GM23338 (cell line): ENCODE measurements around the gene NRXN2. TPM values are rescaled to one million over a fixed set of nuclear protein-coding genes. Genes with fewer than 3 reads are reported as not detected.

ENCODE experiments used
- ATAC-seq: fragments of 200-7000 bp; cut with Tn5 transposase; 3 replicates; pipeline ENCODE4 v1.9.1; 2020
- DNase-seq: peaks from one replicate; pipeline ENCODE4 v3.0.0-alpha.2; 2015; ENCODE audit warnings: low spot score
- H2AFZ ChIP-seq: fragments of 200-600 bp; sonication (generic); 2 replicates; pipeline ENCODE4 v1.8.0; 2016; ENCODE audit warnings: antibody characterized with exemption, mild to moderate bottlenecking, moderate library complexity
- H3F3A ChIP-seq: fragments of 200-600 bp; sonication (generic); replicated peaks from 2 replicates; pipeline ENCODE4 v1.8.0; 2017; ENCODE audit warnings: antibody characterized with exemption, mixed run types, low read depth
- H3K27ac ChIP-seq: fragments of 200-600 bp; sonication (generic); 2 replicates; pipeline ENCODE4 v1.6.1; 2016; ENCODE audit warnings: low read depth
- H3K27me3 ChIP-seq: fragments of 200-600 bp; sonication (generic); 2 replicates; pipeline ENCODE4 v1.8.0; 2016; ENCODE audit warnings: mild to moderate bottlenecking, mixed run types, moderate library complexity; ENCODE audit not compliant: insufficient read depth
- H3K36me3 ChIP-seq: fragments of 200-600 bp; sonication (generic); 2 replicates; pipeline ENCODE4 v1.8.0; 2016; ENCODE audit warnings: mild to moderate bottlenecking; ENCODE audit not compliant: insufficient read depth
- H3K4me1 ChIP-seq: fragments of 200-600 bp; sonication (generic); 2 replicates; pipeline ENCODE4 v1.8.0; 2016; ENCODE audit warnings: mild to moderate bottlenecking, moderate library complexity; ENCODE audit not compliant: insufficient read depth
- H3K4me2 ChIP-seq: fragments of 200-600 bp; sonication (generic); 2 replicates; pipeline ENCODE4 v1.7.1; 2017; ENCODE audit warnings: mixed run types
- H3K4me3 ChIP-seq: fragments of 200-600 bp; sonication (generic); 2 replicates; pipeline ENCODE4 v1.6.1; 2016; ENCODE audit warnings: mixed run types
- H3K79me2 ChIP-seq: fragments of 200-600 bp; sonication (generic); replicated peaks from 2 replicates; pipeline ENCODE4 v1.8.0; 2017; ENCODE audit warnings: mild to moderate bottlenecking; ENCODE audit not compliant: insufficient read depth
- H3K9me2 ChIP-seq: fragments of 200-600 bp; sonication (generic); 2 replicates; pipeline ENCODE4 v1.8.0; 2017; ENCODE audit not compliant: insufficient read depth
- H4K20me1 ChIP-seq: fragments of 200-600 bp; sonication (generic); replicated peaks from 2 replicates; pipeline ENCODE4 v1.8.0; 2017; ENCODE audit warnings: mild to moderate bottlenecking; ENCODE audit not compliant: insufficient read depth
- H3K27ac Mint-ChIP-seq: 2 replicates; pipeline ENCODE4 v1.8.0; 2020; ENCODE audit warnings: inconsistent platforms, mild to moderate bottlenecking, moderate library complexity, mixed read lengths
- H3K27me3 Mint-ChIP-seq: 3 replicates; pipeline ENCODE4 v1.8.0; 2022; ENCODE audit warnings: low read depth, mild to moderate bottlenecking, moderate library complexity, mixed read lengths, inconsistent platforms; ENCODE audit not compliant: insufficient read depth, poor library complexity
- H3K36me3 Mint-ChIP-seq: 3 replicates; pipeline ENCODE4 v1.8.0; 2021; ENCODE audit warnings: low read depth, mild to moderate bottlenecking, inconsistent platforms, moderate library complexity, mixed read lengths
- H3K4me1 Mint-ChIP-seq: 3 replicates; pipeline ENCODE4 v1.8.0; 2020; ENCODE audit warnings: mild to moderate bottlenecking, inconsistent platforms, mixed read lengths
- H3K4me3 Mint-ChIP-seq: 3 replicates; pipeline ENCODE4 v1.8.0; 2021; ENCODE audit warnings: moderate library complexity, mild to moderate bottlenecking, inconsistent platforms, mixed read lengths
- H3K9me3 Mint-ChIP-seq: 3 replicates; pipeline ENCODE4 v1.8.0; 2020; ENCODE audit warnings: moderate library complexity, mild to moderate bottlenecking, inconsistent platforms, mixed read lengths
- CREB1 ChIP-seq: fragments of 250-450 bp; sonication (Bioruptor Pico); IDR thresholded peaks from 2 replicates; pipeline ENCODE4 v1.5.0; 2020; ENCODE audit warnings: low read depth, mild to moderate bottlenecking, moderate library complexity
- CTCF ChIP-seq, 2 experiments: fragments of 200-600 bp in 1 of 2; sonication (generic) in 1 of 2; conservative IDR thresholded peaks; 2 replicates each; pipeline versions ENCODE4 v1.5.1 to v1.6.1; 2016 to 2017; ENCODE audit warnings: antibody characterized with exemption in 2 of 2, low read depth in 2 of 2, mild to moderate bottlenecking in 2 of 2, moderate library complexity in 1 of 2
- ETS1 ChIP-seq: IDR thresholded peaks from 2 replicates; pipeline ENCODE4 v1.6.1; 2016; ENCODE audit warnings: antibody characterized with exemption
- EZH2 ChIP-seq: fragments of 200-600 bp; sonication (generic); IDR thresholded peaks from one replicate; pipeline ENCODE4 v1.8.0; 2017; ENCODE audit warnings: antibody characterized with exemption, mild to moderate bottlenecking, low read depth; ENCODE audit not compliant: unreplicated experiment
- EZH2phosphoT487 ChIP-seq: fragments of 200-600 bp; sonication (generic); IDR thresholded peaks from one replicate; pipeline ENCODE4 v1.8.1; 2018; ENCODE audit warnings: antibody characterized with exemption; ENCODE audit not compliant: unreplicated experiment
- JUNB ChIP-seq: IDR thresholded peaks from one replicate; pipeline ENCODE4 v1.6.1; 2016; ENCODE audit warnings: antibody characterized with exemption; ENCODE audit not compliant: unreplicated experiment
- NANOG ChIP-seq: IDR thresholded peaks from 2 replicates; pipeline ENCODE4 v1.6.1; 2016; ENCODE audit warnings: antibody characterized with exemption, borderline replicate concordance
- POLR2AphosphoS5 ChIP-seq: IDR thresholded peaks from 2 replicates; pipeline ENCODE4 v1.6.1; 2016; ENCODE audit warnings: antibody characterized with exemption, low read depth
- REST ChIP-seq: IDR thresholded peaks from one replicate; pipeline ENCODE4 v1.6.1; 2018; ENCODE audit warnings: antibody characterized with exemption; ENCODE audit not compliant: unreplicated experiment
- STAT1 ChIP-seq: IDR thresholded peaks from one replicate; pipeline ENCODE4 v1.6.1; 2016; ENCODE audit warnings: antibody characterized with exemption; ENCODE audit not compliant: unreplicated experiment
- ZNF114 ChIP-seq: fragments of 250-450 bp; sonication (Bioruptor Pico); IDR thresholded peaks from 2 replicates; pipeline ENCODE4 v1.5.0; 2020; ENCODE audit warnings: mild to moderate bottlenecking, moderate library complexity
- ZNF331 ChIP-seq: fragments of 250-450 bp; sonication (Bioruptor Pico); IDR thresholded peaks from 2 replicates; pipeline ENCODE4 v1.5.0; 2020; ENCODE audit warnings: low read depth, mild to moderate bottlenecking, moderate library complexity
- ZNF462 ChIP-seq: fragments of 250-450 bp; sonication (Bioruptor Pico); IDR thresholded peaks from 2 replicates; pipeline ENCODE4 v1.5.0; 2020; ENCODE audit warnings: mild to moderate bottlenecking, moderate library complexity
- polyA plus RNA-seq: library from polyadenylated mRNA; unstranded; fragments of >200 nt; fragmentation: Nextera tagmentation; extraction: Ambion mirVana; gene quantifications from 2 replicates; pipeline ENCODE4 v1.2.1, GENCODE V29; 2016
- total RNA-seq: library from RNA; depleted of rRNA; stranded (reverse); fragments of >200 nt; shearing (Covaris generic); gene quantifications from 2 replicates; pipeline ENCODE4 v1.2.3, GENCODE V29; 2014

The NRXN2 gene
- total and polyA plus RNA-seq, 2 experiments from 2014 or later, result 3.4 to 17.0 TPM

GRCh38 chr11:64582885-64583284, 140.1 kb downstream of the NRXN2 start:
- H3K9me3 Mint-ChIP-seq, result peaks cover 2% of the 10 kb centered on the region; the same call in 2 of the 3 replicates
- H3K4me3 Mint-ChIP-seq, result no peak overlapping the region
- peaks cover 21% of the 10 kb centered on the region for H3K27me3 Mint-ChIP-seq
- ATAC-seq (no peak), DNase-seq (no peak)
- Histone ChIP-seq H3K4me3 (no peak overlapping the region), H4K20me1 (no peaks in the 10 kb centered on the region), H3K27me3 (no peaks in the 10 kb centered on the region), H3K4me2 (no peak overlapping the region), H3K27ac (no peak overlapping the region), H3F3A (no peaks in the 10 kb centered on the region), H3K9me2 (peaks cover 4% of the 10 kb centered on the region; the same call in 1 of the 2 replicates), H2AFZ (no peak overlapping the region), H3K36me3 (no peaks in the 10 kb centered on the region), H3K4me1 (no peaks in the 10 kb centered on the region), H3K79me2 (no peaks in the 10 kb centered on the region)
- H3K4me1 Mint-ChIP-seq, result no peaks in the 10 kb centered on the region; the same call in 2 of the 3 replicates
- TF ChIP-seq POLR2AphosphoS5, result no peak
- no peak for TF ChIP-seq ZNF462 (CRISPR knock-in tag)
- TF ChIP-seq CTCF (conservative IDR thresholded peaks at IDR 0.05; ENCODE audit: low read depth in 2 of 2), result no peak
- TF ChIP-seq JUNB, result no peak
- TF ChIP-seq CREB1 (CRISPR knock-in tag), result no peak
- no peak for TF ChIP-seq ETS1
- TF ChIP-seq STAT1, result no peak
- TF ChIP-seq EZH2, result no peak
- no peak for TF ChIP-seq REST
- TF ChIP-seq EZH2phosphoT487, result no peak
- no peak for TF ChIP-seq ZNF331 (CRISPR knock-in tag)
- no peak for TF ChIP-seq NANOG
- no peak for TF ChIP-seq ZNF114 (CRISPR knock-in tag)
- no peaks in the 10 kb centered on the region for H3K36me3 Mint-ChIP-seq
- H3K27ac Mint-ChIP-seq, result no peak overlapping the region
